Mesothelial cell of epicardium (in vitro differentiated cells): ENCODE results near the gene MMP20. TPM values are rescaled to one million over a fixed set of nuclear protein-coding genes. Genes with fewer than 3 reads are reported as not detected.

ENCODE experiments used
- DNase-seq, 2 experiments: peaks; one replicate each; pipeline ENCODE4 v3.0.0; 2021; ENCODE audit warnings: low spot score in 2 of 2; ENCODE audit not compliant: unreplicated experiment in 2 of 2
- H3K27ac Mint-ChIP-seq: 2 replicates; pipeline ENCODE4 v1.8.0; 2021; ENCODE audit warnings: mixed read lengths
- H3K27me3 Mint-ChIP-seq: 2 replicates; pipeline ENCODE4 v1.8.0; 2021; ENCODE audit warnings: low read depth, mixed read lengths
- H3K36me3 Mint-ChIP-seq: 2 replicates; pipeline ENCODE4 v1.8.0; 2021; ENCODE audit warnings: mixed read lengths
- H3K4me1 Mint-ChIP-seq: 2 replicates; pipeline ENCODE4 v1.8.0; 2021; ENCODE audit warnings: mixed read lengths
- H3K4me3 Mint-ChIP-seq: 2 replicates; pipeline ENCODE4 v1.8.0; 2021; ENCODE audit warnings: mild to moderate bottlenecking, moderate library complexity, mixed read lengths
- H3K9me3 Mint-ChIP-seq: 2 replicates; pipeline ENCODE4 v1.8.0; 2021; ENCODE audit warnings: mixed read lengths
- total RNA-seq: library from RNA; stranded (reverse); gene quantifications from 3 replicates; pipeline ENCODE4 v1.2.1, GENCODE V29; 2021
- TF ChIP-seq, protein P1 (sequence below): fragments of 200-600 bp; sonication (generic); IDR thresholded peaks from one replicate; pipeline ENCODE4 v1.5.0; 2021; ENCODE audit warnings: antibody characterized with exemption; ENCODE audit not compliant: unreplicated experiment

Gene MMP20
- total RNA-seq, 1 donor from 2014 or later = not detected

DNA sequence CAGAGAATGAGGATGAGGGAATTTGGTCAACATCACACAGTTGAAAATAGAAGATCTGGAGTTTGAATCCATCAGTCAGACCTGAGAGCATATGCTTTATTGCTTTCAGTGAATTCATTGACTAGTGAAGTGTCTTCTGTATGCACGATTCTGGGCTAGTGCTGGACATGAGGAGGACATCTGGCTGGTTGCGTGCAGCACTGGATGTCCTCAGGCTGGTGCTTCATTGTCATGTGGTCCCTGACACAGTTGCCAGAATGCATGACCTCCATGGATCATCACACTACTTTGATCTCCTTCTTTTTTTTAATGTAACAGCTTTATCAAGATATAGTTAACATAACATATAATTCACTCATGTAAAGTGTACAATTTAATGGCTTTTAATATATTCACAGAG is 50.1 kb downstream of the MMP20 start:
- H3K9me3 Mint-ChIP-seq = peaks cover 6% of the 10 kb centered on the region
- no peak overlapping the region for H3K4me3 Mint-ChIP-seq
- no peaks in the 10 kb centered on the region for H3K36me3 Mint-ChIP-seq

GRCh38 chr11:102573851-102574250 is 51.3 kb downstream of the MMP20 start:
- TF ChIP-seq, protein P1, sequence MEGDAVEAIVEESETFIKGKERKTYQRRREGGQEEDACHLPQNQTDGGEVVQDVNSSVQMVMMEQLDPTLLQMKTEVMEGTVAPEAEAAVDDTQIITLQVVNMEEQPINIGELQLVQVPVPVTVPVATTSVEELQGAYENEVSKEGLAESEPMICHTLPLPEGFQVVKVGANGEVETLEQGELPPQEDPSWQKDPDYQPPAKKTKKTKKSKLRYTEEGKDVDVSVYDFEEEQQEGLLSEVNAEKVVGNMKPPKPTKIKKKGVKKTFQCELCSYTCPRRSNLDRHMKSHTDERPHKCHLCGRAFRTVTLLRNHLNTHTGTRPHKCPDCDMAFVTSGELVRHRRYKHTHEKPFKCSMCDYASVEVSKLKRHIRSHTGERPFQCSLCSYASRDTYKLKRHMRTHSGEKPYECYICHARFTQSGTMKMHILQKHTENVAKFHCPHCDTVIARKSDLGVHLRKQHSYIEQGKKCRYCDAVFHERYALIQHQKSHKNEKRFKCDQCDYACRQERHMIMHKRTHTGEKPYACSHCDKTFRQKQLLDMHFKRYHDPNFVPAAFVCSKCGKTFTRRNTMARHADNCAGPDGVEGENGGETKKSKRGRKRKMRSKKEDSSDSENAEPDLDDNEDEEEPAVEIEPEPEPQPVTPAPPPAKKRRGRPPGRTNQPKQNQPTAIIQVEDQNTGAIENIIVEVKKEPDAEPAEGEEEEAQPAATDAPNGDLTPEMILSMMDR = no peak
- DNase-seq = no peak
- Mint-ChIP-seq H3K9me3 (peaks cover 12% of the 10 kb centered on the region), H3K27me3 (no peaks in the 10 kb centered on the region), H3K36me3 (peaks cover 2% of the 10 kb centered on the region), H3K4me1 (no peaks in the 10 kb centered on the region), H3K27ac (no peak overlapping the region), H3K4me3 (no peak overlapping the region)

More for the DNA sequence above, 50.1 kb downstream of the MMP20 start:
- no peak for DNase-seq
- TF ChIP-seq, protein P1 = no peak
- Mint-ChIP-seq H3K4me1 (no peaks in the 10 kb centered on the region), H3K27me3 (no peaks in the 10 kb centered on the region), H3K27ac (no peak overlapping the region)

- Mint-ChIP-seq H3K27me3 (no peaks in the 10 kb centered on the region), H3K36me3 (peaks cover 2% of the 10 kb centered on the region), H3K4me3 (no peak overlapping the region), H3K4me1 (no peaks in the 10 kb centered on the region), H3K27ac (no peak overlapping the region), H3K9me3 (peaks cover 21% of the 10 kb centered on the region)
- TF ChIP-seq, protein P1 = no peak
- no peak for DNase-seq
These were observed 52.4 kb downstream of the MMP20 start for GRCh38 chr11:102572554-102573220.

- Mint-ChIP-seq H3K27me3 (no peaks in the 10 kb centered on the region), H3K36me3 (peaks cover 2% of the 10 kb centered on the region), H3K4me1 (no peaks in the 10 kb centered on the region), H3K4me3 (no peak overlapping the region), H3K27ac (no peak overlapping the region), H3K9me3 (peaks cover 33% of the 10 kb centered on the region)
- TF ChIP-seq, protein P1 = no peak
- no peak for DNase-seq
These were observed 56.3 kb downstream of the MMP20 start for GRCh38 chr11:102568851-102569250.

DNA sequence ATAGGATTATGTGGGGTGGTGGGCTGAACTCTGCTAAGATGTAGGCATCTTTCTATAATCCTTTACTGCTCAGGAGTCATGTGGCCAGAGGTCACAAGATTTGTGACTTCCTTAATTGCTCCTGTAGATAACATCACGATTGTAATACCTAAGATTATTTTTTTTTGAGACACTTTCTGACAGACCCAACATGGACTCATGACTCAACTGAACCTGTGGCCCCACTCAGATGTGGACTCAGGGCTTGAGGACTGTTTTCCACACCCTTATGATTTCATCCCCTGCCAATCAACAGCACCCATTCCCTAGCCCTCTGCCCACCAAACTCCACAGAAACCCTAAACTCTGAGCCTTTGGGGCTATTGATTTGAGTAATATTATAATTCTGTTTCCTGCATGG is 59.0 kb downstream of the MMP20 start:
- peaks cover 2% of the 10 kb centered on the region for H3K36me3 Mint-ChIP-seq
- no peaks in the 10 kb centered on the region for H3K27me3 Mint-ChIP-seq
- DNase-seq = no peak
- H3K9me3 Mint-ChIP-seq = peaks cover 29% of the 10 kb centered on the region
- no peak overlapping the region for H3K27ac Mint-ChIP-seq
- H3K4me1 Mint-ChIP-seq = no peaks in the 10 kb centered on the region
- no peak overlapping the region for H3K4me3 Mint-ChIP-seq
- TF ChIP-seq, protein P1 = no peak

GRCh38 chr11:102564110-102564509 is 61.0 kb downstream of the MMP20 start:
- H3K4me1 Mint-ChIP-seq = no peaks in the 10 kb centered on the region
- TF ChIP-seq, protein P1 = no peak
- peaks cover 22% of the 10 kb centered on the region for H3K9me3 Mint-ChIP-seq
- no peaks in the 10 kb centered on the region for H3K36me3 Mint-ChIP-seq
- H3K4me3 Mint-ChIP-seq = no peak overlapping the region
- DNase-seq = no peak
- no peak overlapping the region for H3K27ac Mint-ChIP-seq
- H3K27me3 Mint-ChIP-seq = no peaks in the 10 kb centered on the region
